Tongue (tissue), 2 donors: ENCODE results near the gene COBL. TPM values are rescaled to one million over a fixed set of nuclear protein-coding genes. Genes with fewer than 3 reads are reported as not detected.

Source experiments
- DNase-seq: peaks from one replicate; pipeline ENCODE4 v3.0.0-alpha.2; 2015
- total RNA-seq: library from RNA; depleted of rRNA; stranded (reverse); fragments of >200 nt; gene quantifications from one replicate; pipeline ENCODE4 v1.2.3, GENCODE V29; 2014

The COBL gene
- total RNA-seq, 1 donor from 2014 or later, result 87.7 TPM

GRCh38 chr7:51045319-51046102, 271.1 kb downstream of the COBL start:
- no peak for DNase-seq

- no peak for DNase-seq
Observed at GRCh38 chr7:51043461-51043860, 273.1 kb downstream of the COBL start.

GRCh38 chr7:51040787-51041186, 275.8 kb downstream of the COBL start:
- peak; percentile 31 for DNase-seq

- no peak for DNase-seq
Observed at GRCh38 chr7:51038573-51038972, 278.0 kb downstream of the COBL start.

- peak; percentile 34 for DNase-seq
Observed at GRCh38 chr7:51035716-51036115, 280.9 kb downstream of the COBL start.

- peak; percentile 23 for DNase-seq
Observed at GRCh38 chr7:51034521-51035264, 281.9 kb downstream of the COBL start.

- DNase-seq, result peak; percentile 47
Observed at GRCh38 chr7:51033727-51034520, 282.7 kb downstream of the COBL start.

GRCh38 chr7:51031791-51032515, 284.7 kb downstream of the COBL start:
- no peak for DNase-seq

- DNase-seq, result no peak
Observed at GRCh38 chr7:51031216-51031615, 285.4 kb downstream of the COBL start.

- peak; percentile 86 for DNase-seq
Observed at GRCh38 chr7:51029701-51030191, 286.9 kb downstream of the COBL start.

GRCh38 chr7:51029131-51029530, 287.5 kb downstream of the COBL start:
- DNase-seq, result no peak

GRCh38 chr7:51027935-51028830, 288.4 kb downstream of the COBL start:
- no peak for DNase-seq

- no peak for DNase-seq
Observed at GRCh38 chr7:51027106-51027934, 289.3 kb downstream of the COBL start.

GRCh38 chr7:51026341-51026740, 290.3 kb downstream of the COBL start:
- no peak for DNase-seq

- DNase-seq, result no peak
Observed at GRCh38 chr7:51025668-51026067, 290.9 kb downstream of the COBL start.

- no peak for DNase-seq
Observed at GRCh38 chr7:51024867-51025266, 291.7 kb downstream of the COBL start.

GRCh38 chr7:51023547-51023946, 293.1 kb downstream of the COBL start:
- no peak for DNase-seq

GRCh38 chr7:51022821-51023220, 293.8 kb downstream of the COBL start:
- DNase-seq, result no peak

- no peak for DNase-seq
Observed at GRCh38 chr7:51021906-51022570, 294.6 kb downstream of the COBL start.
